Measurements from ENCODE around the gene DPYSL5.

DPYSL5 gene

GRCh38 chr2:26945991-26946750 lies 98.2 kb downstream of the DPYSL5 start:
- ChIA-PET CTCF (interaction anchor here (5.2 kb wide), 1 partner anchor 100 kb away, joined by 49 read pairs; no protein-coding TSS in a partner anchor), POLR2A (no interaction called here)
- TF ChIP-seq SUZ12 (IDR thresholded peaks at IDR 0.05): no peak
- TF ChIP-seq CTBP1 (IDR thresholded peaks at IDR 0.05; ENCODE audit: borderline replicate concordance): no peak
- no peak for TF ChIP-seq NFRKB (IDR thresholded peaks at IDR 0.05)
- no peak for TF ChIP-seq FOXM1 (IDR thresholded peaks at IDR 0.05; ENCODE audit: borderline replicate concordance)
- no peak for TF ChIP-seq ZNF384 (IDR thresholded peaks at IDR 0.05)
- no peak for TF ChIP-seq FOXK2 (IDR thresholded peaks at IDR 0.05)
- TF ChIP-seq ARNT (IDR thresholded peaks at IDR 0.05): no peak
- TF ChIP-seq, protein P1, sequence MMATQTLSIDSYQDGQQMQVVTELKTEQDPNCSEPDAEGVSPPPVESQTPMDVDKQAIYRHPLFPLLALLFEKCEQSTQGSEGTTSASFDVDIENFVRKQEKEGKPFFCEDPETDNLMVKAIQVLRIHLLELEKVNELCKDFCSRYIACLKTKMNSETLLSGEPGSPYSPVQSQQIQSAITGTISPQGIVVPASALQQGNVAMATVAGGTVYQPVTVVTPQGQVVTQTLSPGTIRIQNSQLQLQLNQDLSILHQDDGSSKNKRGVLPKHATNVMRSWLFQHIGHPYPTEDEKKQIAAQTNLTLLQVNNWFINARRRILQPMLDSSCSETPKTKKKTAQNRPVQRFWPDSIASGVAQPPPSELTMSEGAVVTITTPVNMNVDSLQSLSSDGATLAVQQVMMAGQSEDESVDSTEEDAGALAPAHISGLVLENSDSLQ (IDR thresholded peaks at IDR 0.05): no peak
- TF ChIP-seq ELF4 (IDR thresholded peaks at IDR 0.05): no peak
- TF ChIP-seq BHLHE40 (IDR thresholded peaks at IDR 0.05; ENCODE audit: borderline replicate concordance): no peak
- TF ChIP-seq L3MBTL2 (conservative IDR thresholded peaks at IDR 0.05): no peak
- no peak for TF ChIP-seq TARDBP (IDR thresholded peaks at IDR 0.05)
- no peak for TF ChIP-seq LEF1 (IDR thresholded peaks at IDR 0.05; ENCODE audit: borderline replicate concordance)
- no peak for TF ChIP-seq FOXA1 (IDR thresholded peaks at IDR 0.05)
- no peak for DNase-seq (ENCODE audit: extremely low spot score)

DNA sequence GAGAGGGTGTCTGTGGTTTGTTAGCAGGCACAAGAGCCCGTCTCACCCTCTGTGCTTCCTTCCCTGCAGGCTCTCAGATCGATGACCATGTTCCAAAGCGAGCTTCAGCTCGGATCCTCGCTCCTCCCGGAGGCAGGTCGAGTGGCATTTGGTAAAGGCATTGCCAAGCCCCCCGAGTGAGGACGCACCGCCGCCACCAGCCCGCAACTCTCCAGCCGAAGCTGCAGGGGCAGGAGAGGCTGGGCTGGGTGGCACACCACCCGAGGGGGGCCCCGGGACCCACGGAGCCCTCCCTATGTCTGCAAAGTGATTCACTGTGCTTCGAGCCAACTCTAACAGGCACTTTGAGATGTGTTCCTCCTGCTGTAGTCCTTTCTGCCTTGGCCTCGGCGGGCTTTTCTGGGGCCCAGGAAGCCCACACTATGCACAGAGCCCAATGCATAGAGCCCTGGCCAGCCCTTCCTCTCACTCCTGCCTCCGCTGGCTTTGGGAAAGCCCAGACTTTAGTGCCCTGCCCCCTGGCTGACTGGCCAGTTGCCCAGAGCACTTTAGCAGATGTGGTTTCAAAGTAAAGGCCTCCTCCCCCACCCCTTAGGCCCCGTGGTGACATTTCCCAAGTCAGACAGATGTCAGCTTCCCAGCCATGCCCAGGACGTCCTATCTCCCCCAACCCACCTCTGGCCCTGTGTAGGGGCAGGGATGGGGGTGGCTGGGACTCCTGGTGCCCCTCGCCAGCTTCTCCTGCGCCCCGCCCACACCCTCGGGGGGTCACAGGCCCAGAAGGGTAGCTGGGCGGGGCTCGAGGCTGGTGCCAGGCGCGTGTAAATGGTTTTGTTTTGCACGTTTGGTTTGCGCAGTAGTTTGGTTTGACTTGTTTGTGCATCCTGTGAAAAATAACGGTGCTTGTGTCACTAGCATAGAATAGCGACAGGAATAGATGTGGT lies 99.2 kb downstream of the DPYSL5 start:
- no peak for DNase-seq (ENCODE audit: extremely low spot score)
- ChIA-PET CTCF (no interaction called here), POLR2A (no interaction called here)
- TF ChIP-seq L3MBTL2 (conservative IDR thresholded peaks at IDR 0.05) (no peak), LEF1 (IDR thresholded peaks at IDR 0.05; ENCODE audit: borderline replicate concordance) (no peak), ARNT (IDR thresholded peaks at IDR 0.05) (no peak), ELF4 (IDR thresholded peaks at IDR 0.05) (no peak), HDGF (IDR thresholded peaks at IDR 0.05; ENCODE audit: borderline replicate concordance) (no peak), CTBP1 (IDR thresholded peaks at IDR 0.05; ENCODE audit: borderline replicate concordance) (no peak), BHLHE40 (IDR thresholded peaks at IDR 0.05; ENCODE audit: borderline replicate concordance) (no peak), SUZ12 (IDR thresholded peaks at IDR 0.05) (no peak), FOXK2 (IDR thresholded peaks at IDR 0.05) (no peak)
- TF ChIP-seq, protein P1 (IDR thresholded peaks at IDR 0.05): no peak

GRCh38 chr2:26948800-26949199 lies 100.9 kb downstream of the DPYSL5 start:
- TF ChIP-seq LEF1 (IDR thresholded peaks at IDR 0.05; ENCODE audit: borderline replicate concordance) (no peak), FOXA1 (IDR thresholded peaks at IDR 0.05) (no peak), SUZ12 (IDR thresholded peaks at IDR 0.05) (no peak), ZNF384 (IDR thresholded peaks at IDR 0.05) (no peak), BHLHE40 (IDR thresholded peaks at IDR 0.05; ENCODE audit: borderline replicate concordance) (no peak), ELF4 (IDR thresholded peaks at IDR 0.05) (no peak), HDGF (IDR thresholded peaks at IDR 0.05; ENCODE audit: borderline replicate concordance) (no peak), FOXM1 (IDR thresholded peaks at IDR 0.05; ENCODE audit: borderline replicate concordance) (no peak), CTBP1 (IDR thresholded peaks at IDR 0.05; ENCODE audit: borderline replicate concordance) (no peak), FOXK2 (IDR thresholded peaks at IDR 0.05) (no peak), L3MBTL2 (conservative IDR thresholded peaks at IDR 0.05) (no peak), TARDBP (IDR thresholded peaks at IDR 0.05) (no peak), ARNT (IDR thresholded peaks at IDR 0.05) (no peak), NFRKB (IDR thresholded peaks at IDR 0.05) (no peak)
- TF ChIP-seq, protein P1 (IDR thresholded peaks at IDR 0.05): no peak
- CTCF ChIA-PET: no interaction called here
- POLR2A ChIA-PET: no interaction called here
- DNase-seq (ENCODE audit: extremely low spot score): no peak

DNA sequence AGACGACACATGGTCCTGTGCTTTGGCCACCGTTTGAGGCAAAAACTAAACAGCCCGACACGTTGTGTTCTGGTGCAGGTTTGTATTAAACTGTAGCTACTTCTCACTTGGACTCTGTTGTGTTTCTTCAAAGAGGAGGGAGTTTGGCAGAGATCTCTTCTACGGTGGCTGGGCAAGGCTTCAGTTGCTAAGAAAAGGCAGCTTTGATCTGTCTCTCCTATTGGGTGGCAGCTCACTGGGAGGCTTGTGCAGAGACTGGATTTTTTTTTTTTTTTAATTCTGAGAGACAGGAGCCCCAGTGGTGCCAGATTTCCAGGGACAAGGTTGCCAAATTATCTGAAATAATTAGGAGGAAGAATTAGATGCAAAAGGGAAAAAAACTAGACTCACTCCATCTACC lies 102.3 kb downstream of the DPYSL5 start:
- ChIA-PET POLR2A (no interaction called here), CTCF (no interaction called here)
- no peak for DNase-seq (ENCODE audit: extremely low spot score)
- TF ChIP-seq, protein P1 (IDR thresholded peaks at IDR 0.05): no peak

DNA sequence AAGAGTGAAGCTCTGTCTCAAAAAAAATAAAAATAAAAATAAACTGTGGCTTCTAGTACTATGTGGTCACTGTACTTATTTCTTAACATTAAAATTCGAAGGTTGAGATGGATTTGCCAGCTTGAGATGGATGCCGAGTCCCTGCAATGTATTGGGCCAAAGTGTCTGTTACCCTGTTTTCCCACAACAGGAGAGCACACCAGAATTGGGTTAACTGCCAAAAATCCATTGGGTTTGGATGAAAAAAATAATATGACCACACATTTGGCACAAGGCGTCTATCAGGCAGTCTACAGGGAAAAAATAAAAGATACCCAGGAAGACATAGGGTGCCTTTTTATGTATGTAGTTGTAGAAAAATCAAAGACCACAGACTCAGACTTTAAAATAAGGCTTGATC lies 103.3 kb downstream of the DPYSL5 start:
- TF ChIP-seq SP1 (IDR thresholded peaks at IDR 0.05): no peak
- no peak for TF ChIP-seq FOXM1 (IDR thresholded peaks at IDR 0.05; ENCODE audit: borderline replicate concordance)
- no peak for TF ChIP-seq LEF1 (IDR thresholded peaks at IDR 0.05; ENCODE audit: borderline replicate concordance)
- TF ChIP-seq L3MBTL2 (conservative IDR thresholded peaks at IDR 0.05): no peak
- no peak for TF ChIP-seq ZNF384 (IDR thresholded peaks at IDR 0.05)
- no peak for TF ChIP-seq TARDBP (IDR thresholded peaks at IDR 0.05)
- no peak for TF ChIP-seq NFRKB (IDR thresholded peaks at IDR 0.05)
- no peak for TF ChIP-seq FOXA1 (IDR thresholded peaks at IDR 0.05)
- TF ChIP-seq, protein P1 (IDR thresholded peaks at IDR 0.05): no peak
- no peak for TF ChIP-seq ELF4 (IDR thresholded peaks at IDR 0.05)
- TF ChIP-seq SUZ12 (IDR thresholded peaks at IDR 0.05): no peak
- no peak for TF ChIP-seq ARNT (IDR thresholded peaks at IDR 0.05)
- no peak for TF ChIP-seq CTBP1 (IDR thresholded peaks at IDR 0.05; ENCODE audit: borderline replicate concordance)
- TF ChIP-seq BHLHE40 (IDR thresholded peaks at IDR 0.05; ENCODE audit: borderline replicate concordance): no peak
- TF ChIP-seq HDGF (IDR thresholded peaks at IDR 0.05; ENCODE audit: borderline replicate concordance): no peak
- no peak for TF ChIP-seq FOXK2 (IDR thresholded peaks at IDR 0.05)
- ChIA-PET POLR2A (no interaction called here), CTCF (interaction anchor here (1.2 kb wide), 1 partner anchor 105 kb away, joined by 3 read pairs; no protein-coding TSS in a partner anchor)
- no peak for DNase-seq (ENCODE audit: extremely low spot score)

Measured in HEK293T (cell line).